C4-2B (cell line): ENCODE data around the gene DNAJC9.

Source experiments
- CTCF ChIP-seq: fragments of 450-650 bp; conservative IDR thresholded peaks from 2 replicates; pipeline ENCODE4 v1.5.1; 2017; ENCODE audit warnings: mild to moderate bottlenecking
- ZFX ChIP-seq: fragments of 450-650 bp; IDR thresholded peaks from 2 replicates; pipeline ENCODE4 v1.6.1; 2017

GRCh38 chr10:73233883-73234282 is 13.2 kb downstream of the DNAJC9 start:
- no peak for TF ChIP-seq CTCF
- TF ChIP-seq ZFX: no peak
